ENCODE data around the gene CAPN8. TPM values are rescaled to one million over a fixed set of nuclear protein-coding genes. Genes with fewer than 3 reads are reported as not detected.

Gene CAPN8
- total RNA-seq, result 100 to 1,000 TPM in 1 of 6 donors, 10 to 100 TPM in 5; 40.3 to 274 (median 74.3) TPM

GRCh38 chr1:223665592-223666312 lies at the start of gene CAPN8:
Gene CAPN8 (minus strand): TSS chr1:223665701. CDS start chr1:223665646, 55 bp downstream.
- ATAC-seq (ENCODE audit: low FRiP score in 2 of 2) (peak; percentile 52 to 80), DNase-seq (peak in 1 of 2 donors; percentile 82)
- TF ChIP-seq POLR2A (IDR thresholded peaks at IDR 0.05) (peak in 1 of 4 donors; percentile 74), POLR2AphosphoS5 (IDR thresholded peaks at IDR 0.05) (peak in 1 of 2 donors; percentile 65), EP300 (IDR thresholded peaks at IDR 0.05) (peak in 1 of 4 donors; percentile 42)
- TF ChIP-seq, protein P1, sequence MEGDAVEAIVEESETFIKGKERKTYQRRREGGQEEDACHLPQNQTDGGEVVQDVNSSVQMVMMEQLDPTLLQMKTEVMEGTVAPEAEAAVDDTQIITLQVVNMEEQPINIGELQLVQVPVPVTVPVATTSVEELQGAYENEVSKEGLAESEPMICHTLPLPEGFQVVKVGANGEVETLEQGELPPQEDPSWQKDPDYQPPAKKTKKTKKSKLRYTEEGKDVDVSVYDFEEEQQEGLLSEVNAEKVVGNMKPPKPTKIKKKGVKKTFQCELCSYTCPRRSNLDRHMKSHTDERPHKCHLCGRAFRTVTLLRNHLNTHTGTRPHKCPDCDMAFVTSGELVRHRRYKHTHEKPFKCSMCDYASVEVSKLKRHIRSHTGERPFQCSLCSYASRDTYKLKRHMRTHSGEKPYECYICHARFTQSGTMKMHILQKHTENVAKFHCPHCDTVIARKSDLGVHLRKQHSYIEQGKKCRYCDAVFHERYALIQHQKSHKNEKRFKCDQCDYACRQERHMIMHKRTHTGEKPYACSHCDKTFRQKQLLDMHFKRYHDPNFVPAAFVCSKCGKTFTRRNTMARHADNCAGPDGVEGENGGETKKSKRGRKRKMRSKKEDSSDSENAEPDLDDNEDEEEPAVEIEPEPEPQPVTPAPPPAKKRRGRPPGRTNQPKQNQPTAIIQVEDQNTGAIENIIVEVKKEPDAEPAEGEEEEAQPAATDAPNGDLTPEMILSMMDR (IDR thresholded peaks at IDR 0.05), result no peak
- H3K9me3 ChIP-seq, result no peaks in the 10 kb centered on the region
- H3K27ac ChIP-seq, result peak within 1 kb of the TSS; percentile 39 to 73 (median 62)
- WGBS, 2 donors, result 52 to 63% methylated on average over 5 to 6 of the region's 6 CpGs
- H3K36me3 ChIP-seq, result no peaks in the 10 kb centered on the region
- no peaks in the 10 kb centered on the region for H3K27me3 ChIP-seq
- H3K4me1 ChIP-seq, result peaks cover 0 to 26% (median 10%) of the 10 kb centered on the region in 4 donors
- H3K4me3 ChIP-seq, result peak within 1 kb of the TSS in 3 of 4 donors; percentile 28 to 43 (median 40)

DNA sequence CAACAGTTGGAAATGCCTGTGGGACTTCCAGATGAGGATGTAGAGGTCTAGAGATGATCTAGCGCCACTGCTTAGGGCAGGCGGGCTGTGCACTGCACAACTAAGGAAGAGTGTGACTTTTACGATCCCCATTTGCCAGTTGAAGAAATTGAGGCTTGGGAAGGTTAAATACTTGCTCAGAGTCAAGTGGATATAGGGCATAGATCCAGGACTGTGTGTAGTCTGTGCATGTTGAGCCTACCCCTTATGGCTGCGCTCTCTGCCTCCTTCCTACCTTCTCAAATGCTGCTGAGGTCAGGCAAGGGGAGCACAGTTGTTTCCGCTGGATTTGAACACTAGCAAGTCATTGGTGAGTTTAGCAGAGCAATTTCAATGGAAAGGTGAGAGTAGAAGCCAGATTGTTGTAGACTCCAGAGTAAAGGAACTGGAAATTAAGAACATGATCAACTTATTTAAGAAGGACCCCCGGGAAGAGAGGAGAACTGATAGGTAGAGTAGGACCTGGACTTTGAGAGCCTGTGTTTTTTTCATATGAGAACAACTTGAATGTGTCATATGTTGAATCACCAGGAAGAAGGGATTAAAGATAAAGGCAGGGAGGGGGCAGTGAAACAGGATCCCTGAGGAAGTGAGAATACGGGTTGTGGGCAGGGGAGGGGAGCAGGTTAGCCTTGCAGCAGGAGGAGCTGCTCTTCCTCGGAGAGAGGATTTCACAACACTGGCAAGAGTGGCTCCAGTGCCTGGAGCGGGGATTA lies 49.5 kb upstream of the CAPN8 start:
- DNase-seq, result peak in 1 of 2 donors; percentile 83
- Histone ChIP-seq H3K36me3 (peaks cover 7 to 30% (median 22%) of the 10 kb centered on the region in 4 donors), H3K4me3 (peak overlapping the region in 2 of 4 donors; percentile 94), H3K9me3 (no peaks in the 10 kb centered on the region), H3K4me1 (peaks cover 44 to 77% (median 62%) of the 10 kb centered on the region in 4 donors), H3K27me3 (no peaks in the 10 kb centered on the region), H3K27ac (peak overlapping the region; percentile 78 to 99 (median 98))
- peak in 1 of 2 donors; percentile 13 for ATAC-seq (ENCODE audit: low FRiP score in 2 of 2)
- TF ChIP-seq, protein P1 (IDR thresholded peaks at IDR 0.05), result no peak
- peak in 1 of 2 donors; percentile 8 for TF ChIP-seq POLR2AphosphoS5 (IDR thresholded peaks at IDR 0.05)
- 47 to 57% methylated on average over 9 of the region's 9 CpGs for WGBS, 2 donors

- H3K36me3 ChIP-seq, result peaks cover 5 to 24% (median 17%) of the 10 kb centered on the region in 4 donors
- H3K4me1 ChIP-seq, result peaks cover 44 to 70% (median 58%) of the 10 kb centered on the region in 4 donors
- no peak for ATAC-seq (ENCODE audit: low FRiP score in 2 of 2)
- no peak for DNase-seq
- no peaks in the 10 kb centered on the region for H3K9me3 ChIP-seq
- no peaks in the 10 kb centered on the region for H3K27me3 ChIP-seq
- TF ChIP-seq POLR2AphosphoS5 (IDR thresholded peaks at IDR 0.05) (no peak), EP300 (IDR thresholded peaks at IDR 0.05) (no peak), POLR2A (IDR thresholded peaks at IDR 0.05) (no peak)
- TF ChIP-seq, protein P1 (IDR thresholded peaks at IDR 0.05), result no peak
- 80 to 89% methylated on average over 2 of the region's 2 CpGs for WGBS, 2 donors
- peak overlapping the region in 3 of 4 donors; percentile 81 to 94 (median 94) for H3K4me3 ChIP-seq
- peak overlapping the region; percentile 94 to 99 (median 98) for H3K27ac ChIP-seq
Observed at GRCh38 chr1:223714421-223714724, 48.9 kb upstream of the CAPN8 start.

DNA sequence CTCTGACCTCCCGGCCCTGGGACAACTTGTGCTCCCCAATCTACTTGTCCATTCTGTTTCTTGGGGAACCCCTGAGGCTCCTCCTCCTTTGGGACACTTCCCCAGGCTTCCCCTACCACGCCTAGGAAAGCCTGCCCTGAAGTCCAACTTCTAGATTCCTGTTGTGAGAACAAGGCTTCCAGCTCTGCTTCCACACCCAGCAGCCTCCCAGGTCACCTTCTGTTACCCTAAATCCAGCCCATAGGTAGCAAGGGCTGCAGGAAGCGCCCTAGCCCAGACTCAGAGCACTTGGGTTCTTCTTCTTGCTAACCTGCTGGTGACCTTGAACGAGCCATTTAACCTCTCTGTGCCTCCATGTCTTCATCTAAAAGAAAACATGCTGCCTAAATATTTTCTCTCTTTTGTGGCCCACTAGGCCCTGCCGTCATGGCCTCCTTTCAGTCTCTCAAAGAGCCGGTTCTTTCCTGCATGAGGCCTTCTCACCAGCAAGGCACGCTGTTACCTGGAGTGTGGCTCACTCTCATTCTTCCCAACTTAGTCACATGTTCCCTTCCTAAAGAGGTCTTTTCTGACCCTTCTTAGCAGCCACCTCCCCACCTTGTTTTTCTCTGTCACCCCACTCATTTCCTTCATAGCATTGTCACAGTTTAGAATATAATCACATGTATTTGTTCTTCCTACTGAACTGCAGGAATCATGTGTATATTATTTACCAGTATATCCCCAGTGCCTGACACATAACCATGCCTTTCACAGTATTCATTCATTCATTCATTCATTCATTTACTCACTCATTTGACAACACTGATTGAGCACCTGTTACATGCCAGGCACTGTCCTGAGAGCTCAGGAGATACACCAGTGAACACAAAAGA lies 48.3 kb upstream of the CAPN8 start:
- H3K4me1 ChIP-seq, result peaks cover 39 to 68% (median 58%) of the 10 kb centered on the region in 4 donors

More for the DNA sequence above, 48.3 kb upstream of the CAPN8 start:
- Histone ChIP-seq H3K36me3 (peaks cover 0 to 18% (median 11%) of the 10 kb centered on the region in 4 donors), H3K27me3 (no peaks in the 10 kb centered on the region), H3K9me3 (no peaks in the 10 kb centered on the region), H3K4me3 (peak overlapping the region; percentile 38 to 94 (median 88)), H3K27ac (peak overlapping the region; percentile 94 to 99 (median 98))
- ATAC-seq (ENCODE audit: low FRiP score in 2 of 2) (no peak), DNase-seq (no peak)
- WGBS, 2 donors, result 27 to 31% methylated on average over 7 of the region's 7 CpGs
- TF ChIP-seq POLR2A (IDR thresholded peaks at IDR 0.05) (peak in 2 of 4 donors; percentile 13 to 24), POLR2AphosphoS5 (IDR thresholded peaks at IDR 0.05) (no peak)
